Measurements from ENCODE around the gene NUP93. TPM values are rescaled to one million over a fixed set of nuclear protein-coding genes. Genes with fewer than 3 reads are reported as not detected.

Gene NUP93
- total and polyA plus RNA-seq, 2 of the 8 experiments (the other 6 are each of a cell fraction or from before 2014, with no cell fraction given): 147 to 201 TPM

DNA sequence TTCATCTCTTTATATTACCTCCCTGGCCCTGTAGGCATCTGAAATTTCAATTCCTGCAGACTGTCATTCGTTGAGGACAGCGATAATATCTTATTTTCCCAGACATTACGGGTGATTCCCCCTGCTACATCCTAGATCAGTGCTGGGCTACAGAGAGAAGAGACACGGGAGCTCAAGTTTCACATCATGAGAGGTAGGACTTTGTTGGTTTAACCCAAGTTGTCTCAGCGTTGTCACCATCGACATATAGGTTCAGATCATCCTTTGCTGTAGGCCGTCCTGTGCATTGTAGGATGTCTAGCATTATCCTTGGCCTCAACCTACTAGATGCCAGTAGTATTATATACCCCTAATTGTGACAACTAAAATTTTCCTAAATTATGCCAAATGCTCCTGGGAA lies 28.4 kb upstream of the NUP93 start (continued):
- TF ChIP-seq, protein P1, sequence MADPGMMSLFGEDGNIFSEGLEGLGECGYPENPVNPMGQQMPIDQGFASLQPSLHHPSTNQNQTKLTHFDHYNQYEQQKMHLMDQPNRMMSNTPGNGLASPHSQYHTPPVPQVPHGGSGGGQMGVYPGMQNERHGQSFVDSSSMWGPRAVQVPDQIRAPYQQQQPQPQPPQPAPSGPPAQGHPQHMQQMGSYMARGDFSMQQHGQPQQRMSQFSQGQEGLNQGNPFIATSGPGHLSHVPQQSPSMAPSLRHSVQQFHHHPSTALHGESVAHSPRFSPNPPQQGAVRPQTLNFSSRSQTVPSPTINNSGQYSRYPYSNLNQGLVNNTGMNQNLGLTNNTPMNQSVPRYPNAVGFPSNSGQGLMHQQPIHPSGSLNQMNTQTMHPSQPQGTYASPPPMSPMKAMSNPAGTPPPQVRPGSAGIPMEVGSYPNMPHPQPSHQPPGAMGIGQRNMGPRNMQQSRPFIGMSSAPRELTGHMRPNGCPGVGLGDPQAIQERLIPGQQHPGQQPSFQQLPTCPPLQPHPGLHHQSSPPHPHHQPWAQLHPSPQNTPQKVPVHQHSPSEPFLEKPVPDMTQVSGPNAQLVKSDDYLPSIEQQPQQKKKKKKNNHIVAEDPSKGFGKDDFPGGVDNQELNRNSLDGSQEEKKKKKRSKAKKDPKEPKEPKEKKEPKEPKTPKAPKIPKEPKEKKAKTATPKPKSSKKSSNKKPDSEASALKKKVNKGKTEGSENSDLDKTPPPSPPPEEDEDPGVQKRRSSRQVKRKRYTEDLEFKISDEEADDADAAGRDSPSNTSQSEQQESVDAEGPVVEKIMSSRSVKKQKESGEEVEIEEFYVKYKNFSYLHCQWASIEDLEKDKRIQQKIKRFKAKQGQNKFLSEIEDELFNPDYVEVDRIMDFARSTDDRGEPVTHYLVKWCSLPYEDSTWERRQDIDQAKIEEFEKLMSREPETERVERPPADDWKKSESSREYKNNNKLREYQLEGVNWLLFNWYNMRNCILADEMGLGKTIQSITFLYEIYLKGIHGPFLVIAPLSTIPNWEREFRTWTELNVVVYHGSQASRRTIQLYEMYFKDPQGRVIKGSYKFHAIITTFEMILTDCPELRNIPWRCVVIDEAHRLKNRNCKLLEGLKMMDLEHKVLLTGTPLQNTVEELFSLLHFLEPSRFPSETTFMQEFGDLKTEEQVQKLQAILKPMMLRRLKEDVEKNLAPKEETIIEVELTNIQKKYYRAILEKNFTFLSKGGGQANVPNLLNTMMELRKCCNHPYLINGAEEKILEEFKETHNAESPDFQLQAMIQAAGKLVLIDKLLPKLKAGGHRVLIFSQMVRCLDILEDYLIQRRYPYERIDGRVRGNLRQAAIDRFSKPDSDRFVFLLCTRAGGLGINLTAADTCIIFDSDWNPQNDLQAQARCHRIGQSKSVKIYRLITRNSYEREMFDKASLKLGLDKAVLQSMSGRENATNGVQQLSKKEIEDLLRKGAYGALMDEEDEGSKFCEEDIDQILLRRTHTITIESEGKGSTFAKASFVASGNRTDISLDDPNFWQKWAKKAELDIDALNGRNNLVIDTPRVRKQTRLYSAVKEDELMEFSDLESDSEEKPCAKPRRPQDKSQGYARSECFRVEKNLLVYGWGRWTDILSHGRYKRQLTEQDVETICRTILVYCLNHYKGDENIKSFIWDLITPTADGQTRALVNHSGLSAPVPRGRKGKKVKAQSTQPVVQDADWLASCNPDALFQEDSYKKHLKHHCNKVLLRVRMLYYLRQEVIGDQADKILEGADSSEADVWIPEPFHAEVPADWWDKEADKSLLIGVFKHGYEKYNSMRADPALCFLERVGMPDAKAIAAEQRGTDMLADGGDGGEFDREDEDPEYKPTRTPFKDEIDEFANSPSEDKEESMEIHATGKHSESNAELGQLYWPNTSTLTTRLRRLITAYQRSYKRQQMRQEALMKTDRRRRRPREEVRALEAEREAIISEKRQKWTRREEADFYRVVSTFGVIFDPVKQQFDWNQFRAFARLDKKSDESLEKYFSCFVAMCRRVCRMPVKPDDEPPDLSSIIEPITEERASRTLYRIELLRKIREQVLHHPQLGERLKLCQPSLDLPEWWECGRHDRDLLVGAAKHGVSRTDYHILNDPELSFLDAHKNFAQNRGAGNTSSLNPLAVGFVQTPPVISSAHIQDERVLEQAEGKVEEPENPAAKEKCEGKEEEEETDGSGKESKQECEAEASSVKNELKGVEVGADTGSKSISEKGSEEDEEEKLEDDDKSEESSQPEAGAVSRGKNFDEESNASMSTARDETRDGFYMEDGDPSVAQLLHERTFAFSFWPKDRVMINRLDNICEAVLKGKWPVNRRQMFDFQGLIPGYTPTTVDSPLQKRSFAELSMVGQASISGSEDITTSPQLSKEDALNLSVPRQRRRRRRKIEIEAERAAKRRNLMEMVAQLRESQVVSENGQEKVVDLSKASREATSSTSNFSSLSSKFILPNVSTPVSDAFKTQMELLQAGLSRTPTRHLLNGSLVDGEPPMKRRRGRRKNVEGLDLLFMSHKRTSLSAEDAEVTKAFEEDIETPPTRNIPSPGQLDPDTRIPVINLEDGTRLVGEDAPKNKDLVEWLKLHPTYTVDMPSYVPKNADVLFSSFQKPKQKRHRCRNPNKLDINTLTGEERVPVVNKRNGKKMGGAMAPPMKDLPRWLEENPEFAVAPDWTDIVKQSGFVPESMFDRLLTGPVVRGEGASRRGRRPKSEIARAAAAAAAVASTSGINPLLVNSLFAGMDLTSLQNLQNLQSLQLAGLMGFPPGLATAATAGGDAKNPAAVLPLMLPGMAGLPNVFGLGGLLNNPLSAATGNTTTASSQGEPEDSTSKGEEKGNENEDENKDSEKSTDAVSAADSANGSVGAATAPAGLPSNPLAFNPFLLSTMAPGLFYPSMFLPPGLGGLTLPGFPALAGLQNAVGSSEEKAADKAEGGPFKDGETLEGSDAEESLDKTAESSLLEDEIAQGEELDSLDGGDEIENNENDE (IDR thresholded peaks at IDR 0.05; ENCODE audit: insufficient replicate concordance, low read length): no peak
- TF ChIP-seq SP1 (IDR thresholded peaks at IDR 0.05; ENCODE audit: low read depth, low read length) (no peak), POLR2AphosphoS5 (IDR thresholded peaks at IDR 0.05; ENCODE audit: low read depth, low read length) (no peak), BRCA1 (IDR thresholded peaks at IDR 0.05; ENCODE audit: low read depth, low read length) (no peak), SP4 (IDR thresholded peaks at IDR 0.05; ENCODE audit: low read length) (no peak), SIRT6 (IDR thresholded peaks at IDR 0.05; ENCODE audit: low read length) (no peak)
- TF ChIP-seq, protein P2, sequence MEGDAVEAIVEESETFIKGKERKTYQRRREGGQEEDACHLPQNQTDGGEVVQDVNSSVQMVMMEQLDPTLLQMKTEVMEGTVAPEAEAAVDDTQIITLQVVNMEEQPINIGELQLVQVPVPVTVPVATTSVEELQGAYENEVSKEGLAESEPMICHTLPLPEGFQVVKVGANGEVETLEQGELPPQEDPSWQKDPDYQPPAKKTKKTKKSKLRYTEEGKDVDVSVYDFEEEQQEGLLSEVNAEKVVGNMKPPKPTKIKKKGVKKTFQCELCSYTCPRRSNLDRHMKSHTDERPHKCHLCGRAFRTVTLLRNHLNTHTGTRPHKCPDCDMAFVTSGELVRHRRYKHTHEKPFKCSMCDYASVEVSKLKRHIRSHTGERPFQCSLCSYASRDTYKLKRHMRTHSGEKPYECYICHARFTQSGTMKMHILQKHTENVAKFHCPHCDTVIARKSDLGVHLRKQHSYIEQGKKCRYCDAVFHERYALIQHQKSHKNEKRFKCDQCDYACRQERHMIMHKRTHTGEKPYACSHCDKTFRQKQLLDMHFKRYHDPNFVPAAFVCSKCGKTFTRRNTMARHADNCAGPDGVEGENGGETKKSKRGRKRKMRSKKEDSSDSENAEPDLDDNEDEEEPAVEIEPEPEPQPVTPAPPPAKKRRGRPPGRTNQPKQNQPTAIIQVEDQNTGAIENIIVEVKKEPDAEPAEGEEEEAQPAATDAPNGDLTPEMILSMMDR (IDR thresholded peaks at IDR 0.05; ENCODE audit: control extremely low read depth in 1 of 3, insufficient read depth in 1 of 3, low read depth in 1 of 3, low read length in 3 of 3): no peak
- TF ChIP-seq, protein P3, sequence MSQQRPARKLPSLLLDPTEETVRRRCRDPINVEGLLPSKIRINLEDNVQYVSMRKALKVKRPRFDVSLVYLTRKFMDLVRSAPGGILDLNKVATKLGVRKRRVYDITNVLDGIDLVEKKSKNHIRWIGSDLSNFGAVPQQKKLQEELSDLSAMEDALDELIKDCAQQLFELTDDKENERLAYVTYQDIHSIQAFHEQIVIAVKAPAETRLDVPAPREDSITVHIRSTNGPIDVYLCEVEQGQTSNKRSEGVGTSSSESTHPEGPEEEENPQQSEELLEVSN (IDR thresholded peaks at IDR 0.05): no peak
- TF ChIP-seq, protein P4, sequence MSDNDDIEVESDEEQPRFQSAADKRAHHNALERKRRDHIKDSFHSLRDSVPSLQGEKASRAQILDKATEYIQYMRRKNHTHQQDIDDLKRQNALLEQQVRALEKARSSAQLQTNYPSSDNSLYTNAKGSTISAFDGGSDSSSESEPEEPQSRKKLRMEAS (IDR thresholded peaks at IDR 0.05): no peak

Measured in H1 (cell line).